ENCODE results near the gene HS6ST1.
A peak's percentile ranks its signal among the peaks of the same experiment; 100 is the strongest.

Gene HS6ST1

DNA sequence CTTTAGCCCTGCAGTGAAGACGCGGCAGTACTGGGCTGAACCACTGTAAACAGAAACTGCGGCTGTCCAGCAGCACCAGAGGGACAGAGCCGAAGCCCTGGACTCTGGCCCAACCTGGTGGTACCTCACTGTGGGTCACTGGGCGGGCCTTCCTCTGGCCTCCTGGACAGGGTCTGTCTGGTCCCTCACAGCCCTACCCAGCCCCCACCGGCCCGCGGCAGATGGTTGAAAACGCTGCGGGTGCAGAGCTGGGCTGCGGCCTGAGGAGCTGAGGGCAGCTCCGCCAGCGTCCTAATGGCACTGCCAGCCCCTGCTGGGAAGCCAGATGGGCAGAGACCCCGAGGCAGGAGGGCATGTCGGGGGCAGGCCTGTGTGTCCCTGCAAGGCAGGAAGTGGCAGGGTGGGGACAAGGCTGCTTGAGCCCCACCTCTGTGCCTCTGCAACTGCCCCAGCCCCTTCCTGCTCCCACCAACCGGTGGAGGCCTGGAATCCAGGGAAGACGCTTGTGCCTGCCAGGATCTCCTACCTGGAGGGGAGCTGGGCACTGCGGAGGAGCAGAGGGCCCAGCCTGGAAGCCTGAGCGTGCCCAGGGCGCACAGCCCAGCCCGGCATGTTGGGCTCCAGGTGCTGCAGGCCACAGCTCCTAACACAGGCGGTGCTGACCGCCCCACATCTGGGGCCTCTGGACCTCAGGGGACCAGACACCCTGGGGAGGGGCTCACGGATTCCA, 36.3 kb downstream of the HS6ST1 start:
- no peak for DNase-seq (ENCODE audit: low spot score)

DNA sequence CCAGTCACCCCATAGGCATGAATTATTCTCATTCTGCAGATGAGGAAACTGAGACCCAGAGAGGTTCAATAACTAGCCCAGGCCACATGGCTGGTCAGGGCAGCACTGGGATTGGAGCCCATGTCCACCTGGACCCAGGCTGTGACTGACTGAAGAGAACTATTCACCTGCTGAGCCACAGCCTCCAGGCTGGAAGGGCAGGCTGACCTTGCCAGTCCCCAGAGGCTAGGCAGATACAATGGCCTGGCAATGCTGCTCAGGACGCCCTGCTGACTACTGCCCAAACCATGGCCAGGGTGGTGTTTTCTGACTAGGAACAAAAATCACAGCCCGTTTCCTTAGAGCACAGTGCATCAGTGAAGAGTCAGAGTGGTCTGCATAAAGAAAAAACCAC, 36.8 kb downstream of the HS6ST1 start:
- no peak for DNase-seq (ENCODE audit: low spot score)

GRCh38 chr2:128280901-128281321, 37.8 kb downstream of the HS6ST1 start:
- DNase-seq (ENCODE audit: low spot score), result peak; percentile 11

DNA sequence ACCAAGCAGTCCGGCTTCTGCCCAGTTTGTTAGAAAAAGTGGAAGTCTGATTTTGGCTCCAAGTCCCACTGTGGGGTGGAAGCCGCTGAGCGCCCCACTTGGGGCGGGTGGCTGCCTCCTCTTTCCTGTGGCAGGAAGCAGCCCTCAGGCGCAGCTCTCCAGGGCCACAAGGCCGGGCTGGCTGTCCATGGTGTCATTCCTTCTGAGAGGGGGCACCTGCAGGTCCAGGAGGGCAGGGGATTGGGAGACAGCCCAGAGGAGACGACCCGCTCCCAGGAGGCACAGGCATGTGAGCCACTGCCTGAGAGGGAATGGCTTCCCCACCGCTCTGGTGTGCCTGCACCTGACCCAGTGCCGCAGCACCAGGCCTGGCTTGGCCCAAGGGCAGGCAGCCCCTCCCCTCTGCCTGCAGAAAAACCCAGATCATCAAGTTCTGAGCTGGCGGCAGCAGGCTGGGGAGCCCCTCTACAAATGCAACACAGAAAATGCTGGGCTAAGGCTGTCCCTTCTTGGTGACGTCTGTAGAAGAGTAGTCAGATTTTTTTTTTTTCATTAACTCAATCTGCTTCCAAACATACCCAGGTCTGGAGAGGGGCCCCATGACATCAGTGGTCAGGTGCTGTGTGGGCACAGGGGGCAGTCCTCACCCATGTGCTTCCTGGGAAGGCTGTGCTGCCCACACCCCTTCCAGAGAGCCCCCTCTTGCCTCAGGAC, 38.4 kb downstream of the HS6ST1 start:
- no peak for DNase-seq (ENCODE audit: low spot score)

DNA sequence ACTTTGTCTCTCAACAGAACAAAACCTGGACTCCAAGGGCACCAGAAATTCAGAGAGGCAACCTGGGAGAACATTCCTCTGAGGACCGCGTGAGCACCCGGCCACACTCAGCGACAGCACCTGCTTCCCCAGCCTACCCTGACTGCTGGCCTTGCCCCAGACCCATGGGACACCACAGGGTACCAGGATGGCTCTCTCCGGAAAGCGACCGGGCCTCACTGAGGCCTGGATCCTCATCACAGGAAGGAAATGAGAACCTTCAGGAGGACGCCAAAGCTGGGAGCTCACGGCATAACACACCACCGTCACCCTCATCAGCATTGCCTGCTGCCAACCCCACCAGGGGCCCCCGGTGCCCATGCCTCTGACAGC, 38.9 kb downstream of the HS6ST1 start:
- no peak for DNase-seq (ENCODE audit: low spot score)

GRCh38 chr2:128279009-128279408, 39.7 kb downstream of the HS6ST1 start:
- no peak for DNase-seq (ENCODE audit: low spot score)

DNA sequence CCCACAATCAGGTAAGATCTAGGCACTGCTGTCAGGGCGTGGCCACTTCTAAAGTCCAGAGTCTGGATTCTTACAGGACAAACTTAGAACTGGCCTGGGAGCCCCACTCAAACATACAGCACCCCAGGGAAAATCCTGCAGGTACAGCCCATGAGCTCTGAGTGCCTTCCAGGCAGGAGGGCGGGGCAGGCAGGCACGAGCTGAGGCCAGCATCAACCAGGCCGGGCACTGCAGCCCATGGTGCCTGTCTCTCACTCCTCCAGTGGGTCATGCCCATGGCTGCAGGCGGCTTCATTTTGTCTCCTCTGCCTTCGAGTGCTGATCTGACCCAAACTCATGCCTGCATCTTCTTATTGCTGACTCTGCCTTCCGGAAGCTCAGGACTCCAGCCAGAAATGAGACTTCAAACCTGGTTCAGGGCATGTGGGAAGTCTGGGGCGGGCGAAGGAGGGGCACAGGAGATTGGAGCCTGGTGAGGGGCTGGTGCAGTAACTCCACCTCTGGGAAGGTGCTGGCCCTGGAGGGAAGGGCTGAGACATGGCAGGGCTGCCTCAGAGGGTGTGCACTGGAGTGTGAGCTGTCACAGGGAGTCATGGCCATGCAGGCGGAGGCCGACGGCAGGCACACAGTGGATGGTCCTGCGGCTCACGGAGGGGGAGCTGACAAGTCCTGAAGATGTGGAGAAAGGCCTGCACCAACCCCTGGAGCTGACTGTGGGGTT, 40.5 kb downstream of the HS6ST1 start:
- DNase-seq (ENCODE audit: low spot score), result no peak

DNA sequence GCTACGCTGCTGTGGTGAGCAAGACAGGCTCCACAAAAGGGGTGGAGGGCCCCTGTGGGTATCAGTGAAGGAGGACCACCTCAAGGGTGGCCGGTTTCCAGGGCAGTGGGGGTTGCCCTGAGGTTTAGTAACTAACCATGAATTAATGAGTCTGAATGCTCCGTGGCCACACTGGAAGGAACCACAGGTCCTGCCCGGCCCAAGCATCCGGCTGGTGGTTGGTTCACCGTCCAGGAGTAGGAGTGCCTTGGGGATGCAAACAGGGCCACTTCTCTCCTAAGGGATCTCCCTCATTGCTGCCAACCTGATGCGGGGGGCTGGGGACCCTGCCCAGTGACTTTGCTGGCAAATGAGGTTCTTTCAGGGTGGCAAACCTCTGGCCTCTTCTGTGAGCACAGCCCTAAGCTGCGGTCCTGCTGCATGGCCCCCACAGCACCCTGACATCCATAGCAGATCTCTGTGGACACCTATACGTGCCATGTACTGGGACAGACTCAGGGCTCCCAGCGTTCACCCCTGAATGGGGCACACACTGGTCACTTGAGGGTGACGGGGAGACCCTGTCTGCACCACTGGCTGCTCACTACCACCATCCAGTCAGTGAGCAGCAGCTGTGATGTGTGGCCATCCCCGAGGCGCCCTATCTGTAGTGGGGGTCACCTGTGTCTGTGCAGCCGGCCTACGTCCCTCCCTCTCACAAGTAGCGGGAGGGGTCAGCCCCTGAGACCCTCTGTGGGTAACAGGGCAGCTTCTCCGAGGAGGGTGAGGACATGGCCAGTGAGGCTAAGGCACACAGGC, 41.6 kb downstream of the HS6ST1 start:
- no peak for DNase-seq (ENCODE audit: low spot score)

GRCh38 chr2:128275498-128276045, 43.1 kb downstream of the HS6ST1 start:
- no peak for DNase-seq (ENCODE audit: low spot score)

DNA sequence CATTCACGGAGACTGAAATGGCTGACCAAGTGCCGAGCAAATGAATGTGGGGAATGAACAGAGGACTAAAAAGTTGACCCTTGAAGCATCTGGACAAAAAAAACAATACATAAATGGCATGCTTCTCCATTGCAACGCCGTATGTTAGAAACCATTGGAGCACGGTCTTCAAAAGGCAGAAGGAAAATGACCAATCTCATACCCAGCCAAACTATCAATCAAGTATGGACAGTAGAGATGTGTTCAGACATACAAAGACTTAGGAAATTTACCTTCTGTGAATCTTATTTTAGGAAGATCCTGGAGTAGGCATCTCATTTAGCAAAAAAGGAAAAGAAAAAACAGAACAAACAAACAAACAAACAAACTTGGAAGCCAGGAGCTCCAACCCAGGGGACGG, 44.5 kb downstream of the HS6ST1 start:
- DNase-seq (ENCODE audit: low spot score), result no peak

- DNase-seq (ENCODE audit: low spot score), result no peak
Measured at GRCh38 chr2:128273469-128274081, 45.1 kb downstream of the HS6ST1 start.

- DNase-seq (ENCODE audit: low spot score), result no peak
Measured at GRCh38 chr2:128272601-128273468, 45.8 kb downstream of the HS6ST1 start.

GRCh38 chr2:128271911-128272600, 46.6 kb downstream of the HS6ST1 start:
- DNase-seq (ENCODE audit: low spot score), result no peak

DNA sequence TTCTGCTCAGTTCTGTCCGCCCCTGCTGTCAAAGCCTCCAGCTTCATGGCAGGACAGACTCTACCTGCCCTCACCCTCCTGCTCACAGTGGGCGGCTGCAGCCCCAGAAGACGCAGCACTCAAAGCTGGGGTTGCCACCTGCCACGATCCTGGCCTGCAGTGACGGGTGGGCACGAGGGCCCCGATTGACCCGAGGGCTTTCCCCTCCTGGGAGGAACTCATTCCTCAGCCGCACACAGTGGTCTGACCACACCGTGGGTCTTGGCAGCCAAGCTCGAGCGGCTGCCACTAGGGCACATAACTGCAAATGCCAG, 47.1 kb downstream of the HS6ST1 start:
- no peak for DNase-seq (ENCODE audit: low spot score)

GRCh38 chr2:128270672-128271596, 47.7 kb downstream of the HS6ST1 start:
- no peak for DNase-seq (ENCODE audit: low spot score)

DNA sequence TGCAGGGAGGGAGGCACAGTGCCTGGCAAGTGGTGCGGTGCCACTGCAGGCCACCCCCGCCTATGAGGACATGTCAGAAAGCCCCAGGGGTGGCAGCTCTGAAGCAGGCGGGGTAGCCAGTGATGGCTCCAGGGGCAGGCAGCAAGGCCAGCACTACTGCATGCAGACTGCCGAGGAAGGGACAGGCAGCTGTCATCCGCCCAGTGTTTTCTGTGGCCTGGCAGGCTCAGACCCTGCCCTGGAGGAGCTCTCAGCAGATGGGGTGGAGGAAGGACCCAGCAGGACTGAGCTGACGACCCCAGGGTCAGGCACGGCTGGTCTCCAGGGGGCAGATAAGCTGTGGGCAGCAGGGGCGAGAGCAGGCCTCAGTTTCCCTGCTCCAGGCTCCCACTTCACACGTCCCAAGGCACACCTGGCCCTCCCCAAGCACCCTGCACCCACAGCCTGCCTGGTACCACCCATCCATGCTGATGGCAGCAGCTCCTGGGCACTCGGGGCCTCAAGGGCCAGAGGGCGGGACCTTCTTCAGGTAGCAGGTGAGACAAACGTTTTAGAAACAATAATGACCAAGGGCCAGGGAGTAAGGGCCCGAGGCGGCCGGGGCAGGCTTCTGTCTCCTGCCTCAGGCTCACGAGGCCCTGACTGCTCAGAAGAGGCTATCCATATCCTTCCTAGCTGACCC, 48.5 kb downstream of the HS6ST1 start:
- DNase-seq (ENCODE audit: low spot score), result no peak

- DNase-seq (ENCODE audit: low spot score), result no peak
Measured at GRCh38 chr2:128269063-128269989, 49.3 kb downstream of the HS6ST1 start.

Measured in kidney tubule cell (primary cell).